Measurements from ENCODE around the gene NR2F6.
"Not testable (repeated sequence)": the region's sequence is repeated elsewhere in the genome, so short reads cannot be mapped to it uniquely, and the experiment has no call there.

The NR2F6 gene

GRCh38 chr19:17281391-17282304, 35.9 kb upstream of the NR2F6 start, which contains the start of gene ANKLE1:
TSS of gene ANKLE1 (plus strand) at chr19:17281901. CDS start at chr19:17281921, 20 bp downstream.
- Histone ChIP-seq H3K4me3 (ENCODE audit: low read length) (peak within 1 kb of the TSS; percentile 48), H3K9ac (ENCODE audit: low read depth, low read length) (0 out of 2 replicates have a peak within 1 kb of the TSS, but pooled peaks have one; percentile 35), H3K36me3 (ENCODE audit: insufficient read depth, low read length) (peaks cover 32% of the 10 kb centered on the region), H3K27me3 (ENCODE audit: insufficient read depth, low read length) (peaks cover 18% of the 10 kb centered on the region), H3K9me3 (ENCODE audit: insufficient read depth, low read depth, low read length) (no peaks in the 10 kb centered on the region), H3K4me1 (ENCODE audit: insufficient read depth, low read length) (no peaks in the 10 kb centered on the region), H3K27ac (ENCODE audit: low read depth, low read length) (no peak within 1 kb of the TSS)
- 48% methylated on average over 75 of the region's 75 CpGs for WGBS

- Histone ChIP-seq H3K9me3 (ENCODE audit: insufficient read depth, low read depth, low read length) (no peaks in the 10 kb centered on the region), H3K27ac (ENCODE audit: low read depth, low read length) (no peak overlapping the region), H3K27me3 (ENCODE audit: insufficient read depth, low read length) (peaks cover 18% of the 10 kb centered on the region), H3K4me1 (ENCODE audit: insufficient read depth, low read length) (no peaks in the 10 kb centered on the region), H3K36me3 (ENCODE audit: insufficient read depth, low read length) (peaks cover 49% of the 10 kb centered on the region), H3K4me3 (ENCODE audit: low read length) (no peak overlapping the region), H3K9ac (ENCODE audit: low read depth, low read length) (no peak overlapping the region)
- 87% methylated on average over 3 of the region's 3 CpGs for WGBS
Measured at GRCh38 chr19:17279436-17279835, 33.7 kb upstream of the NR2F6 start.

GRCh38 chr19:17275441-17276175, 29.9 kb upstream of the NR2F6 start:
- Histone ChIP-seq H3K27me3 (ENCODE audit: insufficient read depth, low read length) (no peaks in the 10 kb centered on the region), H3K9ac (ENCODE audit: low read depth, low read length) (no peak overlapping the region), H3K27ac (ENCODE audit: low read depth, low read length) (no peak overlapping the region), H3K4me3 (ENCODE audit: low read length) (no peak overlapping the region), H3K4me1 (ENCODE audit: insufficient read depth, low read length) (no peaks in the 10 kb centered on the region), H3K9me3 (ENCODE audit: insufficient read depth, low read depth, low read length) (no peaks in the 10 kb centered on the region), H3K36me3 (ENCODE audit: insufficient read depth, low read length) (peaks cover 74% of the 10 kb centered on the region)
- 97% methylated on average over 19 of the region's 19 CpGs for WGBS

GRCh38 chr19:17274892-17275291, 29.2 kb upstream of the NR2F6 start:
- not testable (repeated sequence) for H3K9me3 ChIP-seq (ENCODE audit: insufficient read depth, low read depth, low read length); H3K27ac ChIP-seq (ENCODE audit: low read depth, low read length); H3K4me3 ChIP-seq (ENCODE audit: low read length); H3K9ac ChIP-seq (ENCODE audit: low read depth, low read length); H3K4me1 ChIP-seq (ENCODE audit: insufficient read depth, low read length); H3K27me3 ChIP-seq (ENCODE audit: insufficient read depth, low read length)
- WGBS, result 91% methylated on average over 3 of the region's 3 CpGs
- H3K36me3 ChIP-seq (ENCODE audit: insufficient read depth, low read length), result peaks cover 79% of the 10 kb centered on the region

GRCh38 chr19:17268754-17269153, 23.0 kb upstream of the NR2F6 start:
- Histone ChIP-seq H3K4me1 (ENCODE audit: insufficient read depth, low read length) (0 out of 2 replicates have a peak, but pooled peaks cover 8% of the 10 kb centered on the region), H3K4me3 (ENCODE audit: low read length) (0 out of 2 replicates have a peak overlapping the region, but pooled peaks have one; percentile 74), H3K27me3 (ENCODE audit: insufficient read depth, low read length) (no peaks in the 10 kb centered on the region), H3K9me3 (ENCODE audit: insufficient read depth, low read depth, low read length) (no peaks in the 10 kb centered on the region), H3K27ac (ENCODE audit: low read depth, low read length) (no peak overlapping the region), H3K9ac (ENCODE audit: low read depth, low read length) (no peak overlapping the region), H3K36me3 (ENCODE audit: insufficient read depth, low read length) (peaks cover 35% of the 10 kb centered on the region)
- 96% methylated on average over 13 of the region's 13 CpGs for WGBS

GRCh38 chr19:17266975-17267788, 21.5 kb upstream of the NR2F6 start, which contains the start of gene BABAM1:
TSS of gene BABAM1 (plus strand) at chr19:17267443. CDS start at chr19:17268807, 1,364 bp downstream.
- WGBS, result under 1% methylated on average over 27 of the region's 27 CpGs
- Histone ChIP-seq H3K9ac (ENCODE audit: low read depth, low read length) (peak within 1 kb of the TSS; percentile 81), H3K4me3 (ENCODE audit: low read length) (peak within 1 kb of the TSS; percentile 74), H3K9me3 (ENCODE audit: insufficient read depth, low read depth, low read length) (no peaks in the 10 kb centered on the region), H3K4me1 (ENCODE audit: insufficient read depth, low read length) (0 out of 2 replicates have a peak, but pooled peaks cover 8% of the 10 kb centered on the region), H3K36me3 (ENCODE audit: insufficient read depth, low read length) (peaks cover 27% of the 10 kb centered on the region), H3K27ac (ENCODE audit: low read depth, low read length) (peak within 1 kb of the TSS; percentile 72), H3K27me3 (ENCODE audit: insufficient read depth, low read length) (no peaks in the 10 kb centered on the region)

- peaks cover 21% of the 10 kb centered on the region for H3K36me3 ChIP-seq (ENCODE audit: insufficient read depth, low read length)
- H3K4me3 ChIP-seq (ENCODE audit: low read length), result no peak overlapping the region
- no peaks in the 10 kb centered on the region for H3K9me3 ChIP-seq (ENCODE audit: insufficient read depth, low read depth, low read length)
- H3K27me3 ChIP-seq (ENCODE audit: insufficient read depth, low read length), result no peaks in the 10 kb centered on the region
- WGBS, result 93% methylated on average over 9 of the region's 12 CpGs
- no peak overlapping the region for H3K9ac ChIP-seq (ENCODE audit: low read depth, low read length)
- no peak overlapping the region for H3K27ac ChIP-seq (ENCODE audit: low read depth, low read length)
- 0 out of 2 replicates have a peak, but pooled peaks cover 8% of the 10 kb centered on the region for H3K4me1 ChIP-seq (ENCODE audit: insufficient read depth, low read length)
Measured at GRCh38 chr19:17266589-17266974, 20.9 kb upstream of the NR2F6 start.

GRCh38 chr19:17266026-17266425, 20.3 kb upstream of the NR2F6 start:
- Histone ChIP-seq H3K9ac (ENCODE audit: low read depth, low read length) (no peak overlapping the region), H3K4me3 (ENCODE audit: low read length) (no peak overlapping the region), H3K9me3 (ENCODE audit: insufficient read depth, low read depth, low read length) (no peaks in the 10 kb centered on the region), H3K4me1 (ENCODE audit: insufficient read depth, low read length) (0 out of 2 replicates have a peak, but pooled peaks cover 8% of the 10 kb centered on the region), H3K27ac (ENCODE audit: low read depth, low read length) (no peak overlapping the region), H3K36me3 (ENCODE audit: insufficient read depth, low read length) (peaks cover 15% of the 10 kb centered on the region), H3K27me3 (ENCODE audit: insufficient read depth, low read length) (no peaks in the 10 kb centered on the region)
- WGBS, result 94% methylated on average over 7 of the region's 7 CpGs

- H3K27ac ChIP-seq (ENCODE audit: low read depth, low read length), result peak within 1 kb of the TSS; percentile 63
- no peaks in the 10 kb centered on the region for H3K27me3 ChIP-seq (ENCODE audit: insufficient read depth, low read length)
- H3K36me3 ChIP-seq (ENCODE audit: insufficient read depth, low read length), result peaks cover 9% of the 10 kb centered on the region
- WGBS, result 39% methylated on average over 5 of the region's 5 CpGs
- peaks cover 5% of the 10 kb centered on the region for H3K9me3 ChIP-seq (ENCODE audit: insufficient read depth, low read depth, low read length)
- H3K9ac ChIP-seq (ENCODE audit: low read depth, low read length), result peak within 1 kb of the TSS; percentile 3; the same call in 1 of the 2 replicates
- peak within 1 kb of the TSS; percentile 6; the same call in 1 of the 2 replicates for H3K4me3 ChIP-seq (ENCODE audit: low read length)
- H3K4me1 ChIP-seq (ENCODE audit: insufficient read depth, low read length), result 0 out of 2 replicates have a peak, but pooled peaks cover 8% of the 10 kb centered on the region
Measured at GRCh38 chr19:17264641-17264979, 18.9 kb upstream of the NR2F6 start, which contains the start of gene USHBP1. TSS of gene USHBP1 (minus strand) at chr19:17264745. CDS start at chr19:17264299, 446 bp downstream.

All from HUES64 (cell line).